Hindlimb muscle (tissue), 1 donor: ENCODE results near the gene BORCS5. TPM values are rescaled to one million over a fixed set of nuclear protein-coding genes. Genes with fewer than 3 reads are reported as not detected.
"Not testable (repeated sequence)": the region's sequence is repeated elsewhere in the genome, so short reads cannot be mapped to it uniquely, and the experiment has no call there.

Experiments
- DNase-seq: peaks from one replicate; pipeline ENCODE4 v3.0.0-alpha.2; 2013
- polyA plus RNA-seq: library from polyadenylated mRNA; unstranded; fragments of 120-200 nt; gene quantifications from one replicate; pipeline ENCODE4 v1.2.1, GENCODE V29; 2013; ENCODE audit not compliant: insufficient read length

The BORCS5 gene
- 8.4 TPM for polyA plus RNA-seq

- peak; percentile 95 for DNase-seq
Observed at GRCh38 chr12:12356896-12357718, at the start of gene BORCS5. Gene BORCS5 (plus strand): TSS chr12:12357078. CDS start chr12:12357452, 374 bp downstream.

GRCh38 chr12:12310695-12311094 lies 46.2 kb upstream of the BORCS5 start:
- DNase-seq = not testable (repeated sequence)

DNA sequence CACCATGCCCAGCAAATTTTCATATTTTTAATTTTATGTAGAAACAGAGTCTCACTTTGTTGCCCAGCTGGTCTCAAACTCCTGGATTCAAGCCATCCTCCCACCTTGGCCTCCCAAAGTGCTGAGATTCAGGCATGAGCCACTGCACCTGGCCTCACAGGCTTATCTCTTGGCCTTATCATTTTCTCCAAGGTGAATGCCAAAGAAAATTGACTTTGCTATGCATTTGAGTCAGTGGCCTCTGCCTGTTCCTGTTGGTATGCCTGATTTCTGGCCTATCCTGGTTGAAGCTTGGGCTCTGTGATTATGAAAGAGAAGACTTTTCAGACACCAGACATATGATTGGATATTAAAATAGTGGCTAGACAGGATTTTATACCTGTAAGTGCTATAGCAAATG lies 41.0 kb upstream of the BORCS5 start:
- no peak for DNase-seq

DNA sequence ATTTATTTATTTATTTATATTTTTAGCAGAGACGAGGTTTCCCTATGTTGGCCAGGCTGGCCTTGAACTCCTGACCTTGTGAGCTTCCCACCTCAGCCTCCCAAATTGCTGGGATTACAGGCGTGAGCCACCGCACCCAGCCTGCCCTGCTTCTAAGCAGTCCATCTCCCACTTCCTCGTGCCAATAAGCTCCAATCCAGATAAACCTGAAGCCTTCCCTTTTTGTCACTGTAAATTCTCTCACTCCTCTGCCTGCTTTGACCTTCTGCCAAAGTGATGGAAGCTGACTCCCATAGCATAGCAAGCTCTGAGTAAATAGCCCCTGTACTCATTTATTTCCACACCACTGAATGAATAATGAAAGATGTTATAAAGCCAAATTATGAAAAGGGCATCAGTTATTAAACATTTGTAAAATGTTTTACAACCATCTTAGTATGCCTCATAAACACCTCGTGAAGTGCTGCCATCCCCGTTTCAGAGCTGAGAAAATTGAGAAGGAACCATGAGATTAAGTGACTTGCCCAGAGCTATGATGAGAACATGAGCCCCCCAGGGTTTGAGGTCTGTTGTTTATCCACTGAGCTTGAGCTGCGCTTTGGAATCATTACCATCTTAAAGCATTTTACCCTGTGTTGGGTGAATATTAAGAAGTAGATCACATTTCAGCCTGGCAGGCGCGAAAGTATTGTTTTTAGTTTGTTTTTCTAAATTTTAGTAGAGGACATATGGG lies 37.3 kb upstream of the BORCS5 start:
- peak; percentile 35 for DNase-seq

DNA sequence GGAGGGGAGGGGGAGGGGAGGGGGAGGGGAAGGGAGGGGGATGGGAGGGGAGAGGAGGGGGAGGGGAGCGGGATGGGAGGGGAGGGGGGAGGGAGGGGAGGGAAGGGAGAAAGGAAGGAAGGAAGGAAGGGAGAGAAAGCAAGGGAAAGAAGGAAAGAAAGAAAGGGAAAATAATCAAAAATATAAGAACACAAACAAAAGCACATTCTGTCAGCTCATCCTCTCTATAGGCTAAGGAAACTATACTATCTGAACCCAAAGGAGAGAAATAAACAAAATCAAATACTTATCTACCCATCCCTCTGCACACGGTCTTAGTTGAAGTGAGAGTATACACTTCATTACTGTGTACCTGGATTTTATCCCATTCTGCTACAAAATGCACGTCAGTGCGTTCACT lies 33.8 kb upstream of the BORCS5 start:
- DNase-seq = no peak

- DNase-seq = no peak
Observed at GRCh38 chr12:12323591-12323990, 33.3 kb upstream of the BORCS5 start.

DNA sequence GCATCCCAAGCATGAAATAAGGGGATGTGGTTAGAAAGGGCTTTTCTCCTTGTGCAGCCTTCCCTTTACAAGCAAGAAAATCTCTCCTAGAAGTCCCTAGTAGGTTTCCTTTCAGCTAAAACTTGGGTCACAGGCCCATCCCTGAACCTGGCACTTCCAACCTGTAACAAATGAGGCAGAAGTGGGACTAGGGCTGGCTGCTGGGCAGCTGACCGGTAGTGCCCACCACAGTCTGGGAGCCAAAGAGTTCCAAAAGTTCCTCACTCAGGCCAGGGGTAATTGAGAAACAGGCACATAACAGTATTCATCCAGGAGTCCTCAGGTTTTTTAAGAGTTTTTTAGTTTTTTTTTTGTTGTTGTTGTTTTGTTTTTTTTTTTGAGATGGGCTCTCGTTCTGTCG lies 30.6 kb upstream of the BORCS5 start:
- no peak for DNase-seq

DNA sequence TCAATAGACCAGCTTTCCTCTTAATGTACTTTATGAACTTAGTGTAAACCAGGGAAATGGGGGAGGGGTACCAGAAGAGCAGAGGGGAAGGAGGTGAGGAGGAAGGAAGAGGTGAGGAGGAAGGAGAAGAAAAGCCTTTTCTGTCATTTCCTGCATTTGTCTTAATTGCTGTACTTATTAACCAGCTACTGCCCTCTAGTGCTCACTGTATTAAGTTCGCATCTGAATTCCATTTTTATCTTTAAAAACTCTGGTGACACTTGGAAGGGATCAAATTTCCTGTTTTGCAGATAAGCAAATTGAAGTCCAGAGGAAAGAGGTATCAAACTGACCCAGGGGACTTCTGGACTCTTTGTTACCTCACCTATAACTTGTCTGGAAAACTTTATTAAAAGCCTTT lies 29.1 kb upstream of the BORCS5 start:
- peak; percentile 32 for DNase-seq

- no peak for DNase-seq
Observed at GRCh38 chr12:12331244-12331771, 25.6 kb upstream of the BORCS5 start.

DNA sequence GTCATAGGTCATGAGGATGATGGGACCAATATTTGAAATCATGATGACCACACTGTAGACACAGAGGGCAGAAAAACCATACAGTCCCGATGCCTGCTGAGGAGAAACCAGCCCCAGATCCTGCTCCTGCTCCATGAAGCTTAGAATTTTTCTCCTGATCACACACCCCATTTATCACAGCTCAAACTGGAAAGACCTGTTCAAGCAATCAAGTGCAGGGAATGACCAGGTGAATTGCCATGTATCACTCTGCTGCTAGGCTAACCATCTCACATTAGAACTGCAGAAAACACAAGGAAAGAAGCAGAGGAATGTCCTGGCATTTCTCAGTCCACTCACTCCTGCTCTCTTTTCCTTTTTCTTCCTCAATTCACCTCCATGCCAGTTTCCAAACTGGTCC lies 25.0 kb upstream of the BORCS5 start:
- DNase-seq = no peak

- DNase-seq = no peak
Observed at GRCh38 chr12:12333407-12334366, 23.2 kb upstream of the BORCS5 start.

GRCh38 chr12:12334367-12335040 lies 22.4 kb upstream of the BORCS5 start:
- DNase-seq = no peak

GRCh38 chr12:12336049-12336411 lies 20.8 kb upstream of the BORCS5 start:
- no peak for DNase-seq

DNA sequence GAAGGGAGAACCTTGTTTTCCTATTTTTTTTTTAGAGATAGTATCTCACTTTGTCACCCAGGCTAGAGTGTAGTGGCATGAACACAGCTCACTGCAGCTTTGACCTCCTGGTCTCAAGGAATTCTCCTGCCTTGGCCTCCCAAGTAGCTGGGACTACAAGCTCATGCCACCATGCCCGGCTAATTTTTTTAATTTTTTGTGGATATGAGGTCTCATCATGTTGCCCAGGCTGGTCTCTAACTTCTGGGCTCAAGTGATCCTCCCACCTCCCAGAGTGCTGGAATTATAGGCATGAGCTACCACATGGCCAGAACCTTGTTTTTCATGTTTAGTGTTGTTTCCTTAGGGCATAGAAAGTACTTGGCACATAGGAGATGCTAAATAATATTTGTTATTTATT lies 20.4 kb upstream of the BORCS5 start:
- DNase-seq = no peak

DNA sequence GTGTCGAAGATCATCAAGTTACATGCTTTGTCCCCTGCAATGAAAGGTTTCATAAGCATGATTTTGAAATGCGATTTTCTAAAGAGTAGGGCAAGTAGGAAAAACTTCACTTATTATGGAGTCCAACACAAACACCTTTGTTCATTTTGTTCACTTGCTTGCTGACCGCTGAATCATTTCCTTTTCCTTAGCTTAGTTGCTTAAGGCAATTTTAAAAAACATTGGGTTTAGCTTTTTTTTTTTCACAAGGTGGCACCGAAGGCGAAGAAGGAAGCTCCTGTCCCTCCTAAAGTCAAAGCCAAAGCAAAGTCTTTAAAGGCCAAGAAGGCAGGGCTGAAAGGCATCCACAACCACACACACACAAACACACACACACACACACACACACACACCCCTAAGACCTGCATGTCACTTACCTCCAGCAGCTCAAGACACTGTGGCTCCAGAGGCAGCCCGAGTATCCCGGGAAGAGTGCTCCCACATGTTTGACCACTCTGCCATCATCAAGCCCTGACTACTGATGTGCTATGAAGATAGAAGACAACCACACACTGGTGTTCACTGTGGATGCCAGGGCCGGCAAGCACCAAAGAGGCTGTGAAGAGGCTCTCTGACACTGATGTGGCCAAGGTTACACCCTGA lies 18.2 kb upstream of the BORCS5 start:
- DNase-seq = no peak

DNA sequence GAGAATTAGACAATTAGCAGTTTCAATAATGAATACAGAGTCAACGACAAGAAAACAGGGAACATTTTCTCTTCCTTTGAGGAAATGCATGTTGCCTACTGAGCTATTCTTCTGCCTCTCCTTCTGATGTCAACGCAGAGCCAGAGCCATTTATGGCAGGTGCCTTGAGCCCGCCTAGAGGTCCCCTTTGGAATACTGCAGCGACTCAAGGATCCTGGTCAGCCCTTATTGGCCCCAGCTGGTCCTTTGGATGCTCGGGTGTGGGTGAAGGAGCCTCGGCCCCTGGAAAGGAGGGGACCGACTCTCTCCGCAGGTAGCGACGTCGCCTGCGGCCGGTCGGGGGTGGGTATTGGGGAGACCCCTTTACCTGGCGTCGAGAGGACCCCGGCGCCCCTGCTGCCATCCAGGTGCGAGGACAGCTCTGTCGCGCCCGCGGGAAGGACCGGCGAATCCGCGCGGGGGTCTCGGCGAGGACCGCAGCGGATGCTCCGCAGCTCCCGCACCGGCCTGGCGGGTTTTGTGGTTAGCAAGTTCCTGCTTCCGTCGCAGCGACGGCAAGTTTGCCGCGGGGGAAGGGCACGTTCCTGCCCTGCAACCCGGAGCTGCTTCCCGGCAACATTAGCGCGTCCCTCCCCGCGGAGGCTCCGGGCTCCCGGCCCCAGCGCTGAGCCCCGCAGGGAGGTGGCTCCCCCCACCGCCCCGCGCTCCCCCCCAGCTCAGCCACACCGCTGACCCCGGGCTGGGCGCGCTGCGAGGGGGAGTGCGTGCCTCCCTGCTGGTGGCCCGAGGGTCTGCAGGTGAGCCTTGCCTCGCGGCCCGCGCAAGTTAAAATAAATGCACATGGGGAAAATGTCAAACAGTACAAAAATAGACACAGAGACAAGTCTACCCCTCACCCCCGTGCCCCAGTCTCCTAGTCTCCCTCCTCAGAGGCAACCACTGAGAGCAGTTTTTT lies 6.9 kb upstream of the BORCS5 start, which contains the start of gene MANSC1:
TSS of gene MANSC1 (minus strand) at position 532 of the 955 bp plus-strand sequence. CDS start 6,928 bp downstream, outside the sequence.
- peak; percentile 54 for DNase-seq

DNA sequence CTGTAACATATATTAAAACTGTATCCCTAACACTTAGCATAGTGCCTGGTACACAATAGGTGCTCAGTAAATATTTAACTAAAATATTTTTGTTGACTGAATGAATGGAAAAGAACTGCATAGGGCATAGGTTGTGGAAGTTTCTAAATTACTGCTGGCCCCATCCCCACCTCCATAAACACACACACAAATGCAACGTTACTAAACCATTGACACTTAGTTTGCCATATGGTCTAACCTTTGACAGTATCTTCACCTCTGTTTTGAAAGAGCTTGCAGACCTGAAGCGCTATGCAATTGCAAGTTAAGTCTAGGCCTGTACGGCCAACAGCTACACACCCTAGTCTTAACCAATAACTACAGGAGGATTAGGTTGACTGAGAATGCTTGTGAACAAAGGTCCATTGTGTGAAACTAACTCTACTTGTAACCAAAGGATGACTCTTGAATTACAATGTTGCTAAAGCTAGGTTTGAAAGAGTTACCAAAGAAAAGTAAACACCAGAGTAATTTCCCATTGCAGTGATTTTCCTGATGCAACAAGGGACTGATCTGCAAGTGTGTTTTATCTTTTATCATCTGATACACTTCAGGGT lies 5.9 kb upstream of the BORCS5 start:
- DNase-seq = no peak

DNA sequence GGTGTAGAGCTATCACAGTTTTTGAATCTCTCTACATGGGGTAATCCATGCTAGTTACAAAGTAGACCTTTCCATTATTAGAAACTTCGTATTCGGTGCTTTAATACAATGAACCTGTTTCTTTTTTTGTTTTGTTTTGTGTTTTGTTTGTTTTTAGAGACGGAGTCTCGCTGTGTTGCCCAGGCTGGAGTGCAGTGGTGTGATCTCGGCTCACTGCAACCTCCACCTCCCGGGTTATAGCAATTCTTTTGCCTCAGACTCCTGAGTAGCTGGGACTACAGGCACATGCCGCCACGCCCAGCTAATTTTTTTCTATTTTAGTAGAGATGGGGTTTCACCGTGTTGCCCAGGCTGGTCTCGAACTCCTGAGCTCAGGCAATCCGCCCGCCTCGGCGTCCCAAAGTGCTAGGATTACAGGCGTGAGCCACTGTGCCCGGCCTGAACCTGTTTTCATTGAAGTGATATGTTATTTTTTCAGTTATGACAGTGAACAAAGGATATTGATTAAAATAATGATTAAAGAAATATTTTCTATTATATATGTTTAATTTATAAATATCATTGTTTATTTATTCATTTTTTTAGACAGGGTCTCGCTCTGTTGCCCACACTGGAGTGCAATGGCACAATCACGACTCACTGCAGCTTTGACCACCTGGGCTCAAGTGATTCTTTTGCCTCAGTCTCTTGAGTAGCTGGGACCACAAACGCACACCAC lies 5.3 kb upstream of the BORCS5 start:
- not testable (repeated sequence) for DNase-seq

GRCh38 chr12:12353276-12353675 lies 3.6 kb upstream of the BORCS5 start:
- DNase-seq = no peak
